A673 (cell line): ENCODE measurements around the gene SORL1.

Source experiments
- EZH2 ChIP-seq: fragments of 200-600 bp; sonication (generic); IDR thresholded peaks from 2 replicates; pipeline ENCODE4 v1.6.1; 2017; ENCODE audit warnings: borderline replicate concordance, low read depth, mild to moderate bottlenecking, mixed read lengths, antibody characterized with exemption, low read length; ENCODE audit not compliant: poor library complexity, severe bottlenecking
- TF ChIP-seq, protein P1 (sequence below): fragments of 300-800, 200-600 bp; sonication (generic); conservative IDR thresholded peaks from 2 replicates; pipeline ENCODE4 v1.5.1; 2017; ENCODE audit warnings: low read depth, mild to moderate bottlenecking, antibody characterized with exemption, low read length, moderate library complexity, mixed read lengths

DNA sequence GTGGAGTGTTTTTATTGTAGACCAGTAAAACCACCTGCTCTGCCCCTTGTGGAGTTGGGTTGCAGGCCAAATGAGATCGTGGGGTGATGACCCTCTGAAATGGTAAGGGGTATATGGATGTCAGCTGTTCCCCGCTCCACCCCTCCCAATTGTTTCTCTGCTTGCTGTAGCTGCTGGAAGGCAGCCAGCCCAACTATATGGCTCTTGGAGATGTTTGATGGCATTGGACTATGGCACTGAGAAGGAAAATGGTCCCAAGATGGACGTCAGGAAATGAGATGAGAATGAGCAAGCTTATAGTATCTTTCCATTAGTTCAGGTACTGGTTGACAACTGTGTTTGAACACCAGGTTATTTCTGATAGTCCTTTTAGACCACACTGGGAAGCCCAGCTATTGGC lies 95.5 kb downstream of the SORL1 start:
- TF ChIP-seq, protein P1, sequence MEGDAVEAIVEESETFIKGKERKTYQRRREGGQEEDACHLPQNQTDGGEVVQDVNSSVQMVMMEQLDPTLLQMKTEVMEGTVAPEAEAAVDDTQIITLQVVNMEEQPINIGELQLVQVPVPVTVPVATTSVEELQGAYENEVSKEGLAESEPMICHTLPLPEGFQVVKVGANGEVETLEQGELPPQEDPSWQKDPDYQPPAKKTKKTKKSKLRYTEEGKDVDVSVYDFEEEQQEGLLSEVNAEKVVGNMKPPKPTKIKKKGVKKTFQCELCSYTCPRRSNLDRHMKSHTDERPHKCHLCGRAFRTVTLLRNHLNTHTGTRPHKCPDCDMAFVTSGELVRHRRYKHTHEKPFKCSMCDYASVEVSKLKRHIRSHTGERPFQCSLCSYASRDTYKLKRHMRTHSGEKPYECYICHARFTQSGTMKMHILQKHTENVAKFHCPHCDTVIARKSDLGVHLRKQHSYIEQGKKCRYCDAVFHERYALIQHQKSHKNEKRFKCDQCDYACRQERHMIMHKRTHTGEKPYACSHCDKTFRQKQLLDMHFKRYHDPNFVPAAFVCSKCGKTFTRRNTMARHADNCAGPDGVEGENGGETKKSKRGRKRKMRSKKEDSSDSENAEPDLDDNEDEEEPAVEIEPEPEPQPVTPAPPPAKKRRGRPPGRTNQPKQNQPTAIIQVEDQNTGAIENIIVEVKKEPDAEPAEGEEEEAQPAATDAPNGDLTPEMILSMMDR = no peak
- no peak for TF ChIP-seq EZH2
